Uterus (tissue), 4 donors: Measurements from ENCODE around the gene SPATC1L. TPM values are rescaled to one million over a fixed set of nuclear protein-coding genes. Genes with fewer than 3 reads are reported as not detected.

Source experiments
- DNase-seq, 2 donors: peaks; one replicate each; pipeline ENCODE4 v3.0.0-alpha.2; 2019 to 2020
- H3K27ac ChIP-seq, 2 donors: fragments of 200-600 bp; sonication (generic); 1 replicate in 1 of 2; 2 replicates in 1 of 2; pipeline ENCODE4 v1.5.1; 2016 to 2018
- H3K27me3 ChIP-seq, 2 donors: fragments of 200-600 bp; sonication (generic); one replicate each; pipeline ENCODE4 v1.5.1; 2018 to 2019; ENCODE audit warnings: control low read depth in 1 of 2
- H3K36me3 ChIP-seq, 2 donors: fragments of 200-600 bp; sonication (generic); one replicate each; pipeline ENCODE4 v1.5.1; 2019; ENCODE audit warnings: control low read depth in 1 of 2
- H3K4me1 ChIP-seq, 2 donors: fragments of 200-600 bp; sonication (generic); one replicate each; pipeline ENCODE4 v1.5.1; 2018 to 2019; ENCODE audit warnings: control low read depth in 1 of 2
- H3K4me3 ChIP-seq, 2 donors: fragments of 200-600 bp; sonication (generic); 1 replicate in 1 of 2; 2 replicates in 1 of 2; pipeline ENCODE4 v1.5.1; 2018 to 2019; ENCODE audit warnings: mild to moderate bottlenecking in 1 of 2
- H3K9me3 ChIP-seq, 2 donors: fragments of 200-600 bp; sonication (generic); one replicate each; pipeline ENCODE4 v1.5.1; 2019; ENCODE audit warnings: control low read depth in 1 of 2
- POLR2A ChIP-seq, 2 donors: fragments of 450-650 bp; IDR thresholded peaks; one replicate each; pipeline ENCODE4 v1.6.1; 2016; ENCODE audit warnings: antibody characterized with exemption in 2 of 2, mild to moderate bottlenecking in 1 of 2, moderate library complexity in 1 of 2
- intact Hi-C: fragments of 100-400 bp; cut with DNase I; formaldehyde crosslinking; loops from one replicate; pipeline ENCODE4 v1.15.1; 2023; ENCODE audit warnings: low total_unique reads
- total RNA-seq, 4 donors: library from RNA; depleted of rRNA in 3 of 4; stranded (reverse); fragments of >200 nt in 3 of 4; gene quantifications; one replicate each; pipeline versions ENCODE4 v1.1.0 to v1.2.4, GENCODE V29; 2014 to 2023
- TF ChIP-seq, protein P1 (sequence below), 4 experiments: fragments of 200-600 bp in 2 of 4; fragments of 450-650 bp in 2 of 4; sonication (generic) in 2 of 4; IDR thresholded peaks; one replicate each; pipeline ENCODE4 v1.5.1; 2016 to 2019; ENCODE audit warnings: antibody characterized with exemption in 4 of 4, mild to moderate bottlenecking in 2 of 4, moderate library complexity in 1 of 4
- donor health status: DM: yes; HTN: yes; CAD: no.

Gene SPATC1L
- total RNA-seq, 4 donors from 2014 or later, result 4.9 to 10.0 (median 6.4) TPM; not detected in 1

- Histone ChIP-seq H3K27me3 (no peaks in the 10 kb centered on the region), H3K9me3 (no peaks in the 10 kb centered on the region), H3K4me3 (no peak overlapping the region), H3K36me3 (no peaks in the 10 kb centered on the region), H3K4me1 (no peaks in the 10 kb centered on the region), H3K27ac (no peak overlapping the region)
- TF ChIP-seq, protein P1, sequence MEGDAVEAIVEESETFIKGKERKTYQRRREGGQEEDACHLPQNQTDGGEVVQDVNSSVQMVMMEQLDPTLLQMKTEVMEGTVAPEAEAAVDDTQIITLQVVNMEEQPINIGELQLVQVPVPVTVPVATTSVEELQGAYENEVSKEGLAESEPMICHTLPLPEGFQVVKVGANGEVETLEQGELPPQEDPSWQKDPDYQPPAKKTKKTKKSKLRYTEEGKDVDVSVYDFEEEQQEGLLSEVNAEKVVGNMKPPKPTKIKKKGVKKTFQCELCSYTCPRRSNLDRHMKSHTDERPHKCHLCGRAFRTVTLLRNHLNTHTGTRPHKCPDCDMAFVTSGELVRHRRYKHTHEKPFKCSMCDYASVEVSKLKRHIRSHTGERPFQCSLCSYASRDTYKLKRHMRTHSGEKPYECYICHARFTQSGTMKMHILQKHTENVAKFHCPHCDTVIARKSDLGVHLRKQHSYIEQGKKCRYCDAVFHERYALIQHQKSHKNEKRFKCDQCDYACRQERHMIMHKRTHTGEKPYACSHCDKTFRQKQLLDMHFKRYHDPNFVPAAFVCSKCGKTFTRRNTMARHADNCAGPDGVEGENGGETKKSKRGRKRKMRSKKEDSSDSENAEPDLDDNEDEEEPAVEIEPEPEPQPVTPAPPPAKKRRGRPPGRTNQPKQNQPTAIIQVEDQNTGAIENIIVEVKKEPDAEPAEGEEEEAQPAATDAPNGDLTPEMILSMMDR (IDR thresholded peaks at IDR 0.05), result no peak
- no peak for TF ChIP-seq POLR2A (IDR thresholded peaks at IDR 0.05)
- intact Hi-C loops, result no loop called here
- no peak for DNase-seq
These were observed 23.8 kb upstream of the SPATC1L start for GRCh38 chr21:46207920-46208591.

DNA sequence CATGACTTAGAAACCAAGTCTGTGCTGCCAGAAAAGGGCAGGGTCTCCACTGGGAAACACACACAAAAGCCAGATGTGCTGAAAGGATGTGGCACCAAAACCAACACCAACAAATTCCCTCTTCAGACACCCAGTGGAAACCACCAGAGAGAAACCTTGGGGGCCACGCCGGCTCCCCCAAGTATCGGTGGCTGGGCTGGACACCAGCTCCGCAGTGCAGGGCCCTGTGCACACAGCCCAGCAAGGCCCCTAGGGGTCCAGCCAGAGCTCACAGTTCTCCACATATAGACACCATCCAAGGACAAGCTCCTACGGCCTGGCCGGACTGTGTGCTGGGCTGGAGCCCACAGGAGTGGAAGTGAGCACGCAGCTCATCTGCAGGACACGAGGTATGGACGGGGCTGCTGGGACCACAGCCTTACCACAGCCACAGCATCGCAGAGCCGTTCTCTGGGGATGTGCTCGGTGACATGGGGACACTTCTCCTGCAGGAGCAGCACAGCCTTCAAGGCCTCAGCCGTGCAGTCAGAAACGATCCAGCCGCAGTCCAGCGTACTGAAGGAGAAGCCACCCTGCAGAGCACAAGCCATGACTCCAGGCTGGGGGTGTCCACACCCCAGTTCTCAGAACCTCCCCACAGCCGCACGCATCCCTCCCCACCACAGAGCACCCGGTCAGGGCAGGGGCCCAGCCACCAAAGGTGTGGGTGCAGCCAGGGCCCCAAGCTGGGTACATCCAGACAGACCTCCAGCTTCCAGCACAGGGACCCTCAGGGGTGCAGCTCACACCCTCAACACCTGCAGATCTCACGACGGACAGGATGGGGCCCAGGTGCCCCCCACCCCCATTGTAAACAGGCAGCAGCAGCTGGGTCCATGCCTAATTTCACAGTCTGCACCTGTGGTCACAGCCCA, 23.0 kb upstream of the SPATC1L start:
- no peak overlapping the region for H3K4me3 ChIP-seq
- H3K27me3 ChIP-seq, result no peaks in the 10 kb centered on the region
- DNase-seq, result no peak
- intact Hi-C loops, result no loop called here
- H3K36me3 ChIP-seq, result no peaks in the 10 kb centered on the region
- no peaks in the 10 kb centered on the region for H3K4me1 ChIP-seq
- no peak for TF ChIP-seq POLR2A (IDR thresholded peaks at IDR 0.05)
- TF ChIP-seq, protein P1 (IDR thresholded peaks at IDR 0.05), result no peak
- no peak overlapping the region for H3K27ac ChIP-seq
- H3K9me3 ChIP-seq, result no peaks in the 10 kb centered on the region

GRCh38 chr21:46206163-46207005, 22.1 kb upstream of the SPATC1L start:
- no peak overlapping the region for H3K27ac ChIP-seq
- TF ChIP-seq, protein P1 (IDR thresholded peaks at IDR 0.05), result no peak
- no peak for TF ChIP-seq POLR2A (IDR thresholded peaks at IDR 0.05)
- no peaks in the 10 kb centered on the region for H3K36me3 ChIP-seq
- H3K9me3 ChIP-seq, result no peaks in the 10 kb centered on the region
- H3K27me3 ChIP-seq, result no peaks in the 10 kb centered on the region
- no peak overlapping the region for H3K4me3 ChIP-seq
- intact Hi-C loops, result no loop called here
- H3K4me1 ChIP-seq, result no peaks in the 10 kb centered on the region
- DNase-seq, result no peak

GRCh38 chr21:46205766-46206162, 21.5 kb upstream of the SPATC1L start:
- intact Hi-C loops, result no loop called here
- Histone ChIP-seq H3K4me1 (no peaks in the 10 kb centered on the region), H3K27me3 (no peaks in the 10 kb centered on the region), H3K36me3 (no peaks in the 10 kb centered on the region), H3K4me3 (no peak overlapping the region), H3K9me3 (no peaks in the 10 kb centered on the region), H3K27ac (no peak overlapping the region)
- no peak for DNase-seq
- TF ChIP-seq POLR2A (IDR thresholded peaks at IDR 0.05), result no peak
- TF ChIP-seq, protein P1 (IDR thresholded peaks at IDR 0.05), result no peak
